IMR-90 (cell line): ENCODE data around the gene IQCB1. TPM values are rescaled to one million over a fixed set of nuclear protein-coding genes. Genes with fewer than 3 reads are reported as not detected.

ENCODE experiments used
- ATAC-seq: fragments of 200-7000 bp; cut with Tn5 transposase; 2 replicates; pipeline ENCODE4 v1.9.1; 2020; ENCODE audit warnings: low read depth, mild to moderate bottlenecking, moderate library complexity
- BruUV-seq: library from RNA; stranded (reverse); fragments of 400-500 nt; replicated peaks from 2 replicates; lab custom pipeline; 2021; lab: Mats Ljungman, UMichigan
- CTCF ChIA-PET: fragments of 300-600 bp; formaldehyde crosslinking; extraction: SDS; loops from one replicate; lab custom pipeline; 2021; ENCODE audit warnings: antibody characterized with exemption; lab: Yijun Ruan, JAX
- POLR2A ChIA-PET: fragments of 300-600 bp; sonication (Branson Sonifier 250); formaldehyde crosslinking; loops from one replicate; lab custom pipeline; 2022; ENCODE audit warnings: antibody characterized with exemption; ENCODE audit not compliant: unreplicated experiment; lab: Charles Lee
- DNase-seq: peaks from one replicate; pipeline ENCODE4 v3.0.0; 2013
- H2AFZ ChIP-seq: replicated peaks from 2 replicates; pipeline ENCODE3; 2013; ENCODE audit warnings: low read length, mild to moderate bottlenecking; ENCODE audit not compliant: poor library complexity
- H2AK5ac ChIP-seq: 2 replicates; pipeline ENCODE4 v1.6.1; 2013; ENCODE audit warnings: low read depth, low read length, inconsistent platforms
- H2AK9ac ChIP-seq: replicated peaks from 2 replicates; pipeline ENCODE3; 2013; ENCODE audit warnings: mild to moderate bottlenecking, low read depth, low read length, moderate library complexity; ENCODE audit not compliant: poor library complexity
- H2BK120ac ChIP-seq: 2 replicates; pipeline ENCODE4 v1.6.1; 2013; ENCODE audit warnings: low read depth, low read length, inconsistent platforms
- H2BK15ac ChIP-seq: 3 replicates; pipeline ENCODE4 v1.6.1; 2013; ENCODE audit warnings: low read depth, low read length, inconsistent platforms
- H2BK20ac ChIP-seq: 2 replicates; pipeline ENCODE4 v1.6.1; 2013; ENCODE audit warnings: low read depth, mild to moderate bottlenecking, inconsistent platforms, low read length, moderate library complexity
- H2BK5ac ChIP-seq: 2 replicates; pipeline ENCODE4 v1.6.1; 2013; ENCODE audit warnings: mild to moderate bottlenecking, low read depth, low read length, inconsistent platforms; ENCODE audit not compliant: poor library complexity, severe bottlenecking
- H3K14ac ChIP-seq: replicated peaks from 2 replicates; pipeline ENCODE4 v1.6.1; 2013; ENCODE audit warnings: low read depth, low read length, inconsistent platforms
- H3K18ac ChIP-seq: 2 replicates; pipeline ENCODE4 v1.6.1; 2013; ENCODE audit warnings: low read depth, low read length, control low read depth
- H3K23ac ChIP-seq: 2 replicates; pipeline ENCODE4 v1.6.1; 2013; ENCODE audit warnings: low read depth, low read length, inconsistent platforms
- H3K27ac ChIP-seq: 2 replicates; pipeline ENCODE4 v1.5.1; 2013; ENCODE audit warnings: mild to moderate bottlenecking, control low read depth, low read length; ENCODE audit not compliant: insufficient read depth
- H3K27me3 ChIP-seq: 2 replicates; pipeline ENCODE4 v1.6.1; 2013; ENCODE audit warnings: low read length; ENCODE audit not compliant: control insufficient read depth, insufficient read depth
- H3K36me3 ChIP-seq: 2 replicates; pipeline ENCODE4 v1.6.1; 2013; ENCODE audit warnings: low read length, mixed read lengths; ENCODE audit not compliant: control insufficient read depth, insufficient read depth
- H3K4ac ChIP-seq: 2 replicates; pipeline ENCODE4 v1.6.1; 2013; ENCODE audit warnings: low read depth, low read length, inconsistent platforms
- H3K4me1 ChIP-seq: 2 replicates; pipeline ENCODE4 v1.6.1; 2013; ENCODE audit warnings: low read length, mixed read lengths; ENCODE audit not compliant: control insufficient read depth, insufficient read depth
- H3K4me2 ChIP-seq: 2 replicates; pipeline ENCODE4 v1.6.1; 2013; ENCODE audit warnings: low read depth, mild to moderate bottlenecking, control low read depth, low read length, moderate library complexity
- H3K4me3 ChIP-seq: 2 replicates; pipeline ENCODE4 v1.5.1; 2013; ENCODE audit warnings: low read depth, mild to moderate bottlenecking, control low read depth, low read length, moderate library complexity; ENCODE audit not compliant: insufficient read depth
- H3K56ac ChIP-seq: 2 replicates; pipeline ENCODE4 v1.6.1; 2013; ENCODE audit warnings: low read length, inconsistent platforms; ENCODE audit not compliant: insufficient read depth; ENCODE audit errors: extremely low read depth
- H3K79me1 ChIP-seq, 2 experiments: 2 replicates each; pipeline ENCODE4 v1.6.1; 2013; ENCODE audit warnings: low read length in 2 of 2, inconsistent platforms in 1 of 2, low read depth in 1 of 2
- H3K9ac ChIP-seq: 2 replicates; pipeline ENCODE4 v1.6.1; 2013; ENCODE audit warnings: low read depth, low read length, control low read depth
- H3K9me1 ChIP-seq: 2 replicates; pipeline ENCODE4 v1.6.1; 2013; ENCODE audit warnings: low read length, inconsistent platforms; ENCODE audit not compliant: insufficient read depth
- H3K9me3 ChIP-seq: 2 replicates; pipeline ENCODE4 v1.6.1; 2013; ENCODE audit warnings: low read length; ENCODE audit not compliant: control insufficient read depth, insufficient read depth
- H4K20me1 ChIP-seq: 2 replicates; pipeline ENCODE4 v1.6.1; 2013; ENCODE audit warnings: low read length, inconsistent platforms; ENCODE audit not compliant: insufficient read depth
- H4K5ac ChIP-seq: 2 replicates; pipeline ENCODE4 v1.6.1; 2013; ENCODE audit warnings: mild to moderate bottlenecking, low read depth, low read length, control low read depth
- H4K8ac ChIP-seq, 2 experiments: 2 replicates each; pipeline ENCODE4 v1.6.1; 2013; ENCODE audit warnings: low read depth in 2 of 2, low read length in 2 of 2, control low read depth in 1 of 2, inconsistent platforms in 1 of 2
- H4K91ac ChIP-seq: 2 replicates; pipeline ENCODE4 v1.6.1; 2013; ENCODE audit warnings: low read depth, low read length, inconsistent platforms; ENCODE audit not compliant: insufficient read depth
- BHLHE40 ChIP-seq: fragments of 150-350 bp; IDR thresholded peaks from 2 replicates; pipeline ENCODE4 v1.6.1; 2016; ENCODE audit warnings: mild to moderate bottlenecking, low read depth, low read length
- CEBPB ChIP-seq: IDR thresholded peaks from 2 replicates; pipeline ENCODE4 v1.6.1; 2012; ENCODE audit warnings: low read depth, low read length, improper control_type of control experiment
- CTCF ChIP-seq: conservative IDR thresholded peaks from 2 replicates; pipeline ENCODE4 v1.5.1; 2012; ENCODE audit warnings: mild to moderate bottlenecking, low read depth, low read length, improper control_type of control experiment
- MAFK ChIP-seq: IDR thresholded peaks from 2 replicates; pipeline ENCODE4 v1.6.1; 2012; ENCODE audit warnings: low read depth, low read length, improper control_type of control experiment
- MAZ ChIP-seq: IDR thresholded peaks from 2 replicates; pipeline ENCODE4 v1.6.1; 2012; ENCODE audit warnings: low read depth, mild to moderate bottlenecking, low read length, improper control_type of control experiment, moderate library complexity, borderline replicate concordance
- MXI1 ChIP-seq: IDR thresholded peaks from 2 replicates; pipeline ENCODE4 v1.6.1; 2012; ENCODE audit warnings: low read depth, mild to moderate bottlenecking, low read length, moderate library complexity, borderline replicate concordance
- RAD21 ChIP-seq: IDR thresholded peaks from 2 replicates; pipeline ENCODE4 v1.6.1; 2012; ENCODE audit warnings: low read length, improper control_type of control experiment
- RCOR1 ChIP-seq: IDR thresholded peaks from 2 replicates; pipeline ENCODE4 v1.6.1; 2012; ENCODE audit warnings: mild to moderate bottlenecking, low read length, improper control_type of control experiment; ENCODE audit not compliant: insufficient replicate concordance
- dilution Hi-C: fragments of 300-500 bp; cut with HindIII; formaldehyde crosslinking; loops from one replicate; pipeline ENCODE4 v1.14.3; 2018; ENCODE audit warnings: low sequenced_read_pairs; ENCODE audit not compliant: unreplicated experiment
- in situ Hi-C: fragments of 300-500 bp; cut with MboI; formaldehyde crosslinking; loops from 3 replicates; pipeline ENCODE4 v1.14.3; 2019; ENCODE audit warnings: low sequenced_read_pairs, inconsistent platforms, mixed read lengths
- intact Hi-C: fragments of 100-400 bp; cut with micrococcal nuclease; formaldehyde crosslinking; loops from 2 replicates; pipeline ENCODE4 v1.10.0; 2022
- polyA plus RNA-seq, 3 experiments: library from polyadenylated mRNA; depleted of rRNA; stranded (reverse); fragments of >200 nt; gene quantifications; 2 replicates each; pipeline ENCODE4 v1.2.3, GENCODE V29; 2012; ENCODE audit warnings: low replicate concordance in 1 of 3
- total RNA-seq: library from RNA; depleted of rRNA; stranded (reverse); fragments of >200 nt; gene quantifications from 2 replicates; pipeline ENCODE4 v1.2.3, GENCODE V29; 2012

Gene IQCB1
- total and polyA plus RNA-seq, 2 of the 4 experiments (the other 2 are of a cell fraction), result 13.5 to 18.3 TPM

- POLR2A ChIA-PET, result no interaction called here
Observed at GRCh38 chr3:121817753-121818152, 17.1 kb downstream of the IQCB1 start.

More at GRCh38 chr3:121817753-121818152, 17.1 kb downstream of the IQCB1 start:
- H2BK15ac ChIP-seq, result no peak overlapping the region
- H3K27ac ChIP-seq, result no peak overlapping the region
- H3K36me3 ChIP-seq, result peaks cover 6% of the 10 kb centered on the region; the same call in 1 of the 2 replicates
- no peak for DNase-seq
- no peak overlapping the region for H3K56ac ChIP-seq
- dilution Hi-C loops (no loop called here), intact Hi-C loops (no loop called here), in situ Hi-C loops (no loop called here)
- H2BK20ac ChIP-seq, result no peak overlapping the region
- TF ChIP-seq RAD21, result no peak
- TF ChIP-seq MAZ, result no peak
- no peak for TF ChIP-seq MAFK
- TF ChIP-seq CEBPB, result no peak
- no peak for TF ChIP-seq MXI1
- no peak for TF ChIP-seq BHLHE40
- no peak for TF ChIP-seq RCOR1
- TF ChIP-seq CTCF, result no peak
- H3K79me1 ChIP-seq, result peaks cover 9 to 14% of the 10 kb centered on the region in 2 experiments; a peak in 3 of 4 replicates
- CTCF ChIA-PET, result no interaction called here
- H3K23ac ChIP-seq, result no peak overlapping the region
- no peak for ATAC-seq
- no peak overlapping the region for H3K4ac ChIP-seq
- H3K9me1 ChIP-seq, result no peaks in the 10 kb centered on the region
- H2BK5ac ChIP-seq, result no peak overlapping the region
- no peaks in the 10 kb centered on the region; the same call in 1 of the 2 replicates for H4K20me1 ChIP-seq
- H3K27me3 ChIP-seq, result no peaks in the 10 kb centered on the region
- H2AK5ac ChIP-seq, result no peak overlapping the region
- no peak overlapping the region for H4K91ac ChIP-seq
- H4K8ac ChIP-seq, result no peak overlapping the region
- H2AK9ac ChIP-seq, result no peak overlapping the region
- H4K5ac ChIP-seq, result no peak overlapping the region
- H3K4me1 ChIP-seq, result no peaks in the 10 kb centered on the region; the same call in 1 of the 2 replicates
- H3K4me3 ChIP-seq, result no peak overlapping the region
- no peak overlapping the region for H2AFZ ChIP-seq
- no peak overlapping the region for H3K18ac ChIP-seq
- no peak overlapping the region for H2BK120ac ChIP-seq
- H3K14ac ChIP-seq, result no peak overlapping the region
- no peak overlapping the region for H3K9ac ChIP-seq
- no TSS peak for BruUV-seq
- no peaks in the 10 kb centered on the region for H3K9me3 ChIP-seq
- H3K4me2 ChIP-seq, result no peak overlapping the region
